ENCODE measurements around the gene TEK.

GRCh38 chr9:27149651-27150050, 40.6 kb downstream of the TEK start:
- TF ChIP-seq POLR2A (IDR thresholded peaks at IDR 0.05) (no peak), CTCF (IDR thresholded peaks at IDR 0.05) (no peak)

Data from esophagus squamous epithelium (tissue), 4 donors.